ENCODE data around the gene PRKAG2.

Gene PRKAG2

DNA sequence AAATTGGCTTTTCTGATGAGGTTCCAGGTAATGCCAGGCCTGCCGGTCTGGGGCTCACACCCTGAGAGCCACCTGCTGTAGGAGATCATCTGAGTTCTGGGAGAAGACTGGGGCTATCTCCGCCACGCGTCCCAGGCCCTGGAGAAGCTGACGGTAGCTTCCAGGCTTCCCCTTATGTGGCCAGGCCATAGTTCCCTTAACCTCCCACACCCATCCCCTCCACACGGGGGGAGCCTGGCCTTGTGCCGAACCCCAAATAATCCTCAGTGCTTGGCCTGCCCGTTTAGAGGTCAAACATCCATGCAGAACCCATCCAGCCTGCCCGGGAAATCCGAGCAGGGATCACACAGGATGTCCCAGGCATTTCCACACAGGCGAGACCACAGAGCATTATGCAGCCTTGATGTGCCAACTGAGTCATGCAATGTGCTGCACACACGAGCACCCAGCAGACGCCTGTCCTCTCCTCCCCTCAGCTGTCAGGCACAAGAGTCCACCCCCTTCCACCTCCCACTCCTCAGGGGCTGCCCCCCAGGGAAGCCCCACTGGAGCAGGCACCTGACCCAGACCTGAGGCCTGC is 176.2 kb downstream of the PRKAG2 start:
- H3K4me1 Mint-ChIP-seq = peaks cover 10% of the 10 kb centered on the region
- no peaks in the 10 kb centered on the region for H3K27me3 Mint-ChIP-seq
- no peak overlapping the region for H3K27ac Mint-ChIP-seq
- peaks cover 4% of the 10 kb centered on the region for H3K36me3 Mint-ChIP-seq
- H3K4me3 Mint-ChIP-seq = no peak overlapping the region
- no peaks in the 10 kb centered on the region for H3K9me3 Mint-ChIP-seq

DNA sequence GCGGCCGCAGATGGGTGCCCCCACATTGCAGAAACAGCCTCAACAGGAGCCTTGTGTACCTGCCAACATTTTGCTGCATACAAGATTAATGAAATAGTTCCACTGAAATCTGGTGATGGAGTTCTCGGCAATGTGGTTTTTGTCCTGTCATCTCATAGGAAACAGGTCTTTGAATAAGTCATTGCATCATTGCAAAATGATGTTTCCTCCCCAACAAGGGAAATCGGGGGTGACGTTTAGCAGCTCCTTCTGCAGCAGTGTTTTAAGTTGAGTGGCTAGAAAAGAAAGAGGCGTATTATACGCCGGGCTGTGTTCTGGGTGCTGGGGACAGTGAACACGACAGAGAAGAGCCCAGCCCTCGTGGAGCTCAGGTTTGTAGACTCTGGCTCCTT is 177.0 kb downstream of the PRKAG2 start:
- Mint-ChIP-seq H3K4me1 (peaks cover 10% of the 10 kb centered on the region), H3K36me3 (peaks cover 4% of the 10 kb centered on the region), H3K4me3 (no peak overlapping the region), H3K27ac (no peak overlapping the region), H3K9me3 (no peaks in the 10 kb centered on the region), H3K27me3 (no peaks in the 10 kb centered on the region)

DNA sequence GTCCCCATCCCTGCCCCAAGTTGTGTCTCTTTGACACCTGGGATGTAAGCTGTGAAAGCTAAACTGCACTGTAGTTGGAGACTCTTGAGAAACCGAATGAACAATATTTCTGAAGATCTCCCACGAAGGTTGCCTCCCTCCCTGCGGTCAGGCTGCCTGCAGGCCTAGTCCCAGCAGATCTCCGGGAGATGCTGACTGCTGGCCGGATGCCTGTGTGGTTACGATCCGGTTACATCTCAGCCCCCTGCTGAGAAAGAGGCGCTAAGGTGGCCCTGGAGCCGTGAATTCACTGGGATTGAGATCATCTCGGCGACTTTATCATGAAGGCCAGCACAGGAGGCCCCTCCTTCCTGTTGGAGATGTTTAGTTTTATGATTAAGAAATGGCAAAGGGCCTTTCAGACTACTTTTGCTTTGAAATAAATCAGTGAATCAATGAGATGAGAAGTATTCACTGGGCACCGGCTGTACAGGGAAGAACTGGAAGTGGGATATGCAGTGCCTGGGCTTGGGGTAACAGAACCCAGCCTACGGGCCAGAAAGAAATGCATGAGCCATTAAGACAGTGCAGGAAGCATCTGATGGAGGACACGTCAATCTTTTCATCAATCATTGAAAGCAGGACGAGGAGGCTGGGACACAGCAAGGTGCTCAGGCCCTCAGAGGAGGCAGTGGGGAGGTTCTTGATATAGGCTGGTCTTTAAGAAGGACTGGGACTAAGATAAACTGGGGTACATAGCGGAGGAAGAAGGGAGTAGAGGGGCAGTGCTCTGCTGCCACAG is 177.6 kb downstream of the PRKAG2 start:
- peaks cover 10% of the 10 kb centered on the region for H3K4me1 Mint-ChIP-seq
- no peaks in the 10 kb centered on the region for H3K9me3 Mint-ChIP-seq
- H3K36me3 Mint-ChIP-seq = peaks cover 4% of the 10 kb centered on the region
- no peaks in the 10 kb centered on the region for H3K27me3 Mint-ChIP-seq
- no peak overlapping the region for H3K27ac Mint-ChIP-seq
- H3K4me3 Mint-ChIP-seq = no peak overlapping the region

DNA sequence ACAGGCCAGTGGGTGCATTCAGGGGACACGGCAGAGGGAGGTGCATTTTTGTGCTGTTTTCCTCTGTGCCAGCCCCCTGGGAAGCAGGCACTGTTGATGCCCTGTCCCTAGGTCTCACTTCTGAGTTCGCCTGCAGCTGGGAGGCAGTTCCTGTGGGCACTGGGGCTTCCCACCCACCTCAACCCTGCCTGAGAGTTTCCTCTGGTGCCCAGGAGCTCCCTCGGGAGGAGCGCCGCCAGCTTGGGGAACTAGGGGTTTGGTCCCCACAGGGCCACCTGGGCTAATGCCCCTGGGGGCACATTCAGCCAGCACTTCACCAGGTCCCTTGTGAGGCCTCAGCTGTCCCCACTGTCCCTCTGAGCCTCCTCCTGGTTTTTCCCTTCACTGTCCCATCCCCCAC is 179.0 kb downstream of the PRKAG2 start:
- no peaks in the 10 kb centered on the region for H3K9me3 Mint-ChIP-seq
- H3K36me3 Mint-ChIP-seq = peaks cover 1% of the 10 kb centered on the region
- H3K27me3 Mint-ChIP-seq = no peaks in the 10 kb centered on the region
- H3K4me3 Mint-ChIP-seq = no peak overlapping the region
- H3K27ac Mint-ChIP-seq = no peak overlapping the region
- H3K4me1 Mint-ChIP-seq = peaks cover 10% of the 10 kb centered on the region

DNA sequence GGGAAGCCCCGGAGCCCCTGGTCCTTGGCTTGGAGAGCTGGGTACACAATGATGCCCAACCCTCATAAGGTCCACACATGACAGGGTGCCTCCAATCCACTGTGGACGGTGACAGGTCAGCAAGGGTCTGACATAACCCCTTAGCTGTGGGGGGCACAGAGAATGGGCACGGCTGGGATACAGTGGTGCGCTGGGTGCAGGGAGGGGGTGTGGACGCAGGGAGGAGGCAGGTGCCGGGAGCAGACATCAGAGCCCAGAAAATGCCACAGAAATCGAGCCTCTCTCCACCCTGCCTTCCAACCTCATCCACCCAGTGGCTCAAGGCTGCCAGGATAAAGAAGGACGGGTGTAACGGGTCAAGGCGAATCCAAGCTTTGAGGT is 179.4 kb downstream of the PRKAG2 start:
- peaks cover 1% of the 10 kb centered on the region for H3K36me3 Mint-ChIP-seq
- H3K27ac Mint-ChIP-seq = no peak overlapping the region
- H3K27me3 Mint-ChIP-seq = no peaks in the 10 kb centered on the region
- H3K4me1 Mint-ChIP-seq = peaks cover 10% of the 10 kb centered on the region
- no peak overlapping the region for H3K4me3 Mint-ChIP-seq
- no peaks in the 10 kb centered on the region for H3K9me3 Mint-ChIP-seq

DNA sequence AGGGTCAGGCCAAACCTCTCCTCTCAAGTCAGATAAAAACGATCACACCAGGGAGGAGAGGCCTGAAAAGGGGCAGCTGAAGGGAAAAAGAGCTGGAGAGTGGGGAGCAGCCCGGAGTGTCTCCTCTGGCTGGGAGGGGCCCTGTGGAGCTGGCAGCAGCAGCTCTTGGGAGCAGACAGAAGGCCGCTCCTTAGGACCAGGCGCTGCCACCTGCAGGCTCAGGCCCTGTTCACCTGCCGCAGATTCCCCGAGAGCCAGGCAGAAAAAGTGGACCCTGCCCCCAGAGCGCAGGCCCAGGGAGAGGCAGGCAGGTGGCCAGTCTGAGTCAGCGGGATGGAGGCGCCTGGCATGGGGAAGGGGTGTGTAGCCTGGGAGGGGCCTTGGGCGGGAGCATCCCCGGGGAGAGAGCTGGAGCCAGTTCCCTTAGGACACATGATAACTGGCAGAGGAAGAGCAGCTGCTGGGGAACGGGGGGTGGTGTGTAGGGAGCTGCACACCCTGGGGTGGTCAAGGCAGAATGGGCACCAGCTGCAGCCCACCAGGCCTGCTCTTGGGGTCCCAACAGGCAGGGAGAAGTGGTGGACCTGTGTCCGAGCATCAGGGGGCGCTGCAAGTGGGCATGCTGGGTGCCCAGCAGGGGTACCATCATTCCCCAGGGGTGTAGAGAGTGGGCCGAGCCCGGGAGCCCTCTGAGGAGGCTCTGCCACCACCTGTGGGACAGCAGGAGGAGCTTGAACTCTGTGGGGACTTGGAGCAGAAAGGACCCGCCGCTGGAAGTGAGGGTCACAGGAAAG is 180.0 kb downstream of the PRKAG2 start:
- Mint-ChIP-seq H3K27me3 (no peaks in the 10 kb centered on the region), H3K4me3 (no peak overlapping the region), H3K9me3 (no peaks in the 10 kb centered on the region), H3K4me1 (peaks cover 10% of the 10 kb centered on the region), H3K36me3 (peaks cover 1% of the 10 kb centered on the region), H3K27ac (no peak overlapping the region)

DNA sequence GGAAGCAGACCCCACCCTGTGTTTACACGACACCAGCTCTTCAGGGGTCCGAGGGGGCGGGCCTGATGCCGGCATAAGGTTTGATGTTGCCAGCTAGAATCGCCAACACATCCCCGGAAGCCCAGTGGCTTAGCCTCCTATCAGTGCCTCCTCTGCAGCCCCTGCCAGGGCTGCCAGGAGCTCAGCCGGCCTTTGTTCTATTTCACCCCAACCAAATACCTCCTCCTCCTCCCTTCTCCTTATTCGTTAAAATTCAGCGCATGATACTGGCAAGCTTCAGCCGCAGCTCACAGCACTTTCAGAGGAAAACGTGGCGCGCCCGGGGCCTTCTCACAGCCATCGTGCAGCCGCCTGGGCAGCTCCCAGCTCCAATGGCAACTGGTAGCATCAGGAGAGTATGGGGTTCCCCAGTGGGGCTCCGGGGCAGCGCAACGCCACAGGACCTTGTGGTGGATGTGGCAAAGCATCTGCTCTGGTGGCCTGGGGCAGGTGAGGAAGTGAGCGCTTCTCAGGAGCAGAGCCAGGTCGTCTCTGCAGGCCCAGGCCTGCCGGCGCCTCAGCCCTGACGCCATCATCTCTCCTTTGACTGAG is 180.9 kb downstream of the PRKAG2 start:
- Mint-ChIP-seq H3K4me3 (no peak overlapping the region), H3K27ac (no peak overlapping the region), H3K4me1 (peaks cover 10% of the 10 kb centered on the region), H3K36me3 (peaks cover 1% of the 10 kb centered on the region), H3K9me3 (no peaks in the 10 kb centered on the region), H3K27me3 (no peaks in the 10 kb centered on the region)

DNA sequence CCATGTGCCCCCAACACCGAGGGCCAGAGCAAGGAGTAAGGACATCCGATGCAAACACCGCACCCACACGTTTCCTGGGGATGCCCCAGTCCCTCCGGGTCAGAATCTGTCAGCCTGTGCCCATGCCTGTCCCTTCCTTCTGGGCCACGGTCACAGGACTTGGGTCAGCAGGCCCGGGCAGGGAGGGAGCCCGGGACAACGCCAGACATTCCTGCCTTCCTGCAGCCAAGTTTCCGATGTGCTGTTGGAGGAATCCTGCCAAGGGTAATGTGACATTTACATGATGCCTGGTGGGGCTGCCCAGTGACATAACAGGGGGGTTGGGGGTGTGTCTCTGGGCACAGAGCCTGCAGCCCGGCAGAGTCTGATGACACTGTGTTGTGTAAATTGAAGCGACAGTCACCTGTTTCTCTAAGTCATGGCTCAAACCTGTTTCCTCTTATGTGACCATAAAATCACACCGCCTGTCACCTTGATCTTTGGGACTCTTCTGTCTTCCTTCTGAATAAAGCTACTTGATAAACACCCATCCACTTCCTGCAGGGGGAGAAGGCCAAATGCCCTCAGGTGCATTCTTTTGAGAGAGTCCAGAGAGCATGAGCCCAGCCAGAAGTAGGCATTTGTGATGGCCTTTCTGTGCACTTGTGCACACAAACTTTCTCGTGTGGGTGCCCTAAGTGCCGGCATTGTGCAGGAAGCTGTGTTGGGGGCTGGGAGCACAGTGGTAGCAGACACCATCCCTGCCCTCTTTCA is 181.9 kb downstream of the PRKAG2 start:
- Mint-ChIP-seq H3K36me3 (peaks cover 1% of the 10 kb centered on the region), H3K27me3 (no peaks in the 10 kb centered on the region), H3K27ac (no peak overlapping the region), H3K4me1 (peaks cover 10% of the 10 kb centered on the region), H3K9me3 (no peaks in the 10 kb centered on the region), H3K4me3 (no peak overlapping the region)

DNA sequence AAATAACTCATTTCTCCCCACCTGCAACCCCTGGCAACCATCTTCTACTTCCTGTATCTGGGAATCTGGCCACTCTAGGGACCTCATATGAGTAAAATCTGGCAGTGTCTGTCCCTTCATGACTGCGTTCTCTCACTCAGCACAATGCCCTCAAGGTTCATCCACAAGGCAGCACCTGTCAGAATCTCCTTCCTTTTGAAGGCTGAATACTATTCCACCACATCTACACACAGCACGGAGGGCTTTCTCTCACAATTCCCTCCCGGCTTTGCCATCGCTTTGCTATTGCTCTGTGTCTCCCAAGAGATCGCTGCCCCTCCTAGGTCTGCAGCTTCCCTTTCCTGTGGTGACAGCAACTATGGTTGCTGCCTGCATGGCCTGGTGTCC is 182.5 kb downstream of the PRKAG2 start:
- Mint-ChIP-seq H3K27me3 (no peaks in the 10 kb centered on the region), H3K9me3 (no peaks in the 10 kb centered on the region), H3K27ac (no peak overlapping the region), H3K4me3 (no peak overlapping the region), H3K36me3 (peaks cover 2% of the 10 kb centered on the region), H3K4me1 (peaks cover 10% of the 10 kb centered on the region)

DNA sequence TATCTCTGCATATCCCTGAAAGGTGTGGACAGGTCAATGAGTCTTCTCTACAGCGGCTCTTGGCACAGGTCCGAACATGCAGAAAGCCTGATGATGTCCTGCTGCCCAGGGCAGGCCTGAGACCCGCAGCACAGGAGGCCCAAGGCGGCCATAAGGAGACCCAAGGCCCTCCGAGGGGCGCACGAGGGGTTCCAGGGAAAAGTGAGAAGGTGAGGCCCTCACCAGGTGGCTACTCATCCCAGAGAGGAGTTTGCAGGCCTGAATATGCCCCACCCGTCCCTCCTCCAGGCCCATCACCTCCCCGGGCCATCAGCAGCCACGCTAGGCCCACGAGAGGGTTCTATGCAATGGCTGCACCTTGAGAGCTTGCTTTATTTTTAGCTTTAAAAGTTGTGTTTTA is 183.8 kb downstream of the PRKAG2 start:
- H3K36me3 Mint-ChIP-seq = peaks cover 2% of the 10 kb centered on the region
- H3K27me3 Mint-ChIP-seq = no peaks in the 10 kb centered on the region
- H3K9me3 Mint-ChIP-seq = no peaks in the 10 kb centered on the region
- no peak overlapping the region for H3K4me3 Mint-ChIP-seq
- H3K4me1 Mint-ChIP-seq = peaks cover 5% of the 10 kb centered on the region
- H3K27ac Mint-ChIP-seq = no peak overlapping the region

DNA sequence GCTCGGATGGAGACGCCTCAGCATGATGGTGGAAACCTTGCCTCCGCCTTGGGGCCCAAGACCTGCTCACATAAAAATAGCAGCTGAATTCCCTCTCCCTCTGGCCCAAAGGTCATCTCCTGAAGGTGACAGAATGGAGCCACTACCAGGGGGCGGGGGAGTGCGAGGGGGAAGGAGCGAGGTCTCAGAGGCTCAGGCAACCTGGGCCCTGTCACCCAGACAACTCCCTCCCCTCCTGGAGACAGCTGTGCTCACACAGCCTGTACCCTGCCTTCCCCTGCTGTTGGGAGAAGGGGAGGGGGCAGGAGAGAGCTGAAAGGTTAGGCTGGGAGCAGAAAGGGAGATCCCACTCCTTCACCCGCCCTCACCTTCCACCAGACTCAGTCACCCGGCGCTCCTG is 184.2 kb downstream of the PRKAG2 start:
- H3K27me3 Mint-ChIP-seq = no peaks in the 10 kb centered on the region
- H3K4me1 Mint-ChIP-seq = peaks cover 5% of the 10 kb centered on the region
- H3K4me3 Mint-ChIP-seq = no peak overlapping the region
- H3K36me3 Mint-ChIP-seq = peaks cover 2% of the 10 kb centered on the region
- no peak overlapping the region for H3K27ac Mint-ChIP-seq
- no peaks in the 10 kb centered on the region for H3K9me3 Mint-ChIP-seq

DNA sequence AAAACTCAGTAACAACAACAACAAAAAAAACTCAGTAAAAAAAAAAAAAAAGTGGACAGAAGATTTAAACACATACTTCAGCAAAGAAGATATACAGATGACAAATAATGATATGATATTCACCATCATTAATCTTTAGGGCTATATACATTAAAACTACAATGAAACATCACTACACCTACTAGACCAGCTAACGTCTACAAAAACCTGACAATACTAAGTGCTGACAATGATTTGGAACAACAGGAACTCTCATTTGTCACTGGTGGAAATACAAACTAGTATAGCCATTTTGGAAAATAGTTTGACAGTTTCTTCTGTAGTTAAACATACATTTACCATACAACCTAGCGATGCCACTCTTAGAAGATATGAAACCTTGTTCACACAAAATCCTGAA is 185.5 kb downstream of the PRKAG2 start:
- H3K9me3 Mint-ChIP-seq = no peaks in the 10 kb centered on the region
- peaks cover 2% of the 10 kb centered on the region for H3K36me3 Mint-ChIP-seq
- no peak overlapping the region for H3K4me3 Mint-ChIP-seq
- no peaks in the 10 kb centered on the region for H3K27me3 Mint-ChIP-seq
- H3K27ac Mint-ChIP-seq = no peak overlapping the region
- H3K4me1 Mint-ChIP-seq = peaks cover 5% of the 10 kb centered on the region

DNA sequence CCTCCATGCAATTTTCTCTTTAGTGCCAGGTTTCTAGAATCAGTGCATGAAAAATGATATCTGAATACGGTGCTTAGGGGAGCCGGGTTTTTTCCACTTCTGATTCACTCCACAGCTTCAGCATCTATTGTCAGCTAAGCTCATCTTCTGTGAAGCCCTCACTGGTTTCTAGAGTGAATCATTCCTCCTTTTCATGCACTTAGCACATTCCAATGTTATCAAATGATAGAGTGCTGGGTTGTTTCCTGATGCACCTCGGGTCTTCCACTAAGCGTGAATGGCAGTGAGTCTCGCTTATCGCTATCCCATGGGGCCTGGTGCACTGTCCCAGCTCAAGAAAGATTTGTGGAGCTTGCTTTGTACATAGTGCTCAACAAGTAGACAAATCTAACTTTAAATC is 186.3 kb downstream of the PRKAG2 start:
- Mint-ChIP-seq H3K27ac (no peak overlapping the region), H3K4me3 (no peak overlapping the region), H3K4me1 (no peaks in the 10 kb centered on the region), H3K36me3 (peaks cover 2% of the 10 kb centered on the region), H3K9me3 (no peaks in the 10 kb centered on the region), H3K27me3 (no peaks in the 10 kb centered on the region)

DNA sequence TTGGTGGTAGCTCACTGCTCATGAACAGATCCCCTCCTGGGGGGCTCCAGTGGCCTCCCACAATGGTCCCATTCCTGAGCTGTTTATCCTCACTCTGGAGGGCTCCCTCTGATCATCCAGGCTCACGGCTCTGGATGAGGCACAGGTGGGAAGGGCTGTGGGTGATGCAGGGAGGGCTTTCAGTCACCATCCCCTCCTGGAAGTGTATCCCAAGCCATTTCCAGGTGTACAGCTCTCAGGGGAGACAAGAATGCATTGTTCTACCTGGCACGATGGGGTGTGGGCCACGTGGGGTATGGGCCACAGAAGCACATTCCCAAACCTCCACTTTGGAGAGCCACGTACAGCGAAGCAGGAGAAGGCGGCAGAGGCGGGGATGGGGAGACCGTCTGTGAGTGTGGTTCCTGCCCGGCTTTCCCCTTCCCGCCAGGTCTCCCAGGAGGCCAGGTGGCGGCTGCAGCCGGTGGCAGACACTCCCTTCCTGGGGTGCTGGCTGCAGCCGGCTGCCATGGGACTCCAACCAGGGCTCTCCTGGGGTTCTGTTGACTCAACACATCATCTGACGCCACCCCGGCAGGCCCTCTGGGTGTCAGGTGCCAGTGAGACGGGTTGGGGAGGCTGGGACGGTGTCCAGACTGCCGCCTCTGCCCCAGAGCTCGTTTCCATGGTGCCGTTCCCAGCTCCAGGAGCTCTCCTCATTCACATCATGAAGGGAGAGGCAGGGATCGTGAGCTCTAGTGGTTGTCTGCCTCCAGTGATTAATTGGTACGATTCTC is 187.5 kb downstream of the PRKAG2 start:
- peaks cover 2% of the 10 kb centered on the region for H3K36me3 Mint-ChIP-seq
- H3K27me3 Mint-ChIP-seq = no peaks in the 10 kb centered on the region
- no peaks in the 10 kb centered on the region for H3K4me1 Mint-ChIP-seq
- H3K4me3 Mint-ChIP-seq = no peak overlapping the region
- no peak overlapping the region for H3K27ac Mint-ChIP-seq
- H3K9me3 Mint-ChIP-seq = no peaks in the 10 kb centered on the region

Data from activated naive CD4-positive, alpha-beta T cell treated with anti-CD3 and anti-CD28 coated beads, Interleukin-2, amount 50 U/mL, for 24 hours (primary cell).